Endothelial cell of umbilical vein (primary cell): ENCODE data around the gene ZNF207. TPM values are rescaled to one million over a fixed set of nuclear protein-coding genes. Genes with fewer than 3 reads are reported as not detected.

ENCODE experiments used
- BruUV-seq: library from RNA; stranded (reverse); fragments of 400-500 nt; replicated peaks from 2 replicates; lab custom pipeline; 2021; lab: Mats Ljungman, UMichigan
- CTCF ChIA-PET: fragments of 300-600, 350-600 bp; sonication (Branson Sonifier 250); formaldehyde crosslinking; loops from one replicate; lab custom pipeline; 2021; ENCODE audit warnings: antibody characterized with exemption, inconsistent platforms; lab: Charles Lee
- POLR2A ChIA-PET: fragments of 300-600, 350-600 bp; sonication (Branson Sonifier 250); formaldehyde crosslinking; loops from one replicate; lab custom pipeline; 2021; ENCODE audit warnings: antibody characterized with exemption, inconsistent platforms; lab: Charles Lee
- DNase-seq: peaks from one replicate; pipeline ENCODE4 v3.0.0-alpha.2; 2011; ENCODE audit warnings: low read depth, low spot score
- FAIRE-seq: peaks from 2 replicates; lab custom pipeline; 2011; peaks lifted over from hg19 to GRCh38; lab: Jason Lieb, UNC
- H2AFZ ChIP-seq: 2 replicates; pipeline ENCODE4 v1.6.0; 2012; ENCODE audit warnings: low read depth, low read length, control low read depth, inconsistent platforms
- H3K27ac ChIP-seq: 2 replicates; pipeline ENCODE4 v1.5.1; 2011; ENCODE audit warnings: low read depth, mild to moderate bottlenecking, control low read depth, low read length, moderate library complexity; ENCODE audit not compliant: insufficient read depth
- H3K27me3 ChIP-seq, 2 experiments: 2 replicates each; pipeline versions ENCODE4 v1.6.0 to v1.6.1; 2011; ENCODE audit warnings: low read length in 2 of 2, mixed read lengths in 1 of 2; ENCODE audit not compliant: control insufficient read depth in 2 of 2, insufficient read depth in 2 of 2
- H3K36me3 ChIP-seq, 2 experiments: 2 replicates in 1 of 2; 3 replicates in 1 of 2; pipeline ENCODE4 v1.5.1; 2011; ENCODE audit warnings: low read length in 2 of 2, mild to moderate bottlenecking in 1 of 2, moderate library complexity in 1 of 2; ENCODE audit not compliant: control insufficient read depth in 2 of 2, insufficient read depth in 2 of 2; ENCODE audit errors: extremely low read depth in 1 of 2
- H3K4me1 ChIP-seq: 3 replicates; pipeline ENCODE4 v1.5.1; 2011; ENCODE audit warnings: mild to moderate bottlenecking, low read length; ENCODE audit not compliant: control insufficient read depth, insufficient read depth; ENCODE audit errors: extremely low read depth
- H3K4me2 ChIP-seq: 2 replicates; pipeline ENCODE4 v1.6.1; 2011; ENCODE audit warnings: low read length, control low read depth, mixed read lengths; ENCODE audit not compliant: insufficient read depth
- H3K4me3 ChIP-seq, 3 experiments: fragments of 200-600 bp in 1 of 3; sonication (generic), shearing (Covaris generic) in 1 of 3; replicated peaks in 1 of 3; 2 replicates each; pipeline ENCODE4 v1.5.1; 2011 to 2016; ENCODE audit warnings: control low read depth in 3 of 3, low read length in 3 of 3, mild to moderate bottlenecking in 2 of 3, inconsistent platforms in 1 of 3, low read depth in 1 of 3, moderate library complexity in 1 of 3; ENCODE audit not compliant: insufficient read depth in 1 of 3
- H3K79me2 ChIP-seq: 2 replicates; pipeline ENCODE4 v1.6.0; 2012; ENCODE audit warnings: low read length, inconsistent platforms; ENCODE audit not compliant: control insufficient read depth, insufficient read depth
- H3K9ac ChIP-seq: replicated peaks from 2 replicates; pipeline ENCODE3; 2011; ENCODE audit warnings: low read length, control low read depth; ENCODE audit not compliant: insufficient read depth; ENCODE audit errors: extremely low read depth
- H3K9me1 ChIP-seq: replicated peaks from 3 replicates; pipeline ENCODE4 v1.6.0; 2011; ENCODE audit warnings: mild to moderate bottlenecking, low read length; ENCODE audit not compliant: control insufficient read depth, insufficient read depth; ENCODE audit errors: extremely low read depth
- H3K9me3 ChIP-seq: replicated peaks from 2 replicates; pipeline ENCODE4 v1.5.1; 2012; ENCODE audit warnings: low read length, inconsistent platforms; ENCODE audit not compliant: control insufficient read depth, insufficient read depth
- H4K20me1 ChIP-seq: replicated peaks from 2 replicates; pipeline ENCODE3; 2011; ENCODE audit warnings: mild to moderate bottlenecking, low read length; ENCODE audit not compliant: control insufficient read depth, insufficient read depth; ENCODE audit errors: extremely low read depth
- CTCF ChIP-seq, 2 donors: IDR thresholded peaks; 1 replicate in 1 of 2; 2 replicates in 1 of 2; pipeline ENCODE4 v1.5.1; 2011; ENCODE audit warnings: low read length in 2 of 2, mild to moderate bottlenecking in 2 of 2, moderate library complexity in 2 of 2, control low read depth in 1 of 2, inconsistent platforms in 1 of 2, low read depth in 1 of 2; ENCODE audit not compliant: insufficient read depth in 1 of 2; ENCODE audit errors: extremely low read depth in 1 of 2
- EZH2 ChIP-seq: IDR thresholded peaks from 2 replicates; pipeline ENCODE4 v1.6.1; 2012; ENCODE audit warnings: borderline replicate concordance, low read depth, mild to moderate bottlenecking, moderate library complexity, low read length, inconsistent platforms; ENCODE audit not compliant: severe bottlenecking
- FOS ChIP-seq: IDR thresholded peaks from 2 replicates; pipeline ENCODE4 v1.6.1; 2011; ENCODE audit warnings: mild to moderate bottlenecking, low read length, moderate library complexity, borderline replicate concordance; ENCODE audit not compliant: insufficient read depth
- JUN ChIP-seq: IDR thresholded peaks from 2 replicates; pipeline ENCODE4 v1.6.1; 2011; ENCODE audit warnings: borderline replicate concordance, low read depth; ENCODE audit not compliant: insufficient read length, insufficient read depth
- MYC ChIP-seq: IDR thresholded peaks from one replicate; pipeline ENCODE4 v1.6.1; 2011; ENCODE audit warnings: mild to moderate bottlenecking, low read depth, low read length
- POLR2A ChIP-seq: IDR thresholded peaks from 2 replicates; pipeline ENCODE4 v1.6.1; 2012; ENCODE audit warnings: low read depth, mild to moderate bottlenecking, control low read depth, low read length
- POLR2AphosphoS5 ChIP-seq: IDR thresholded peaks from 2 replicates; pipeline ENCODE4 v1.6.1; 2012; ENCODE audit warnings: low read depth, mild to moderate bottlenecking, control low read depth, low read length, moderate library complexity; ENCODE audit not compliant: insufficient read depth
- dilution Hi-C: fragments of 300-500 bp; cut with MboI; formaldehyde crosslinking; loops from one replicate; pipeline ENCODE4 v1.15.0; 2019; ENCODE audit warnings: low sequenced_read_pairs; ENCODE audit not compliant: extremely low pct_ligation_motif_present
- intact Hi-C: fragments of 100-400 bp; cut with micrococcal nuclease; formaldehyde crosslinking; loops from one replicate; pipeline ENCODE4 v1.10.0; 2022
- polyA plus RNA-seq, 4 experiments: library from polyadenylated mRNA; depleted of rRNA in 3 of 4; stranded (reverse) in 3 of 4; unstranded in 1 of 4; fragments of >200 nt; gene quantifications; 2 replicates each; pipeline versions ENCODE4 v1.2.1 to v1.2.3, GENCODE V29; 2011 to 2012; ENCODE audit warnings: missing spikeins in 1 of 4
- total RNA-seq: library from RNA; stranded (reverse); gene quantifications from 2 replicates; pipeline ENCODE4 v1.2.3, GENCODE V29; 2021
- TF ChIP-seq, protein P1 (sequence below): IDR thresholded peaks from 2 replicates; pipeline ENCODE4 v1.6.1; 2011; ENCODE audit not compliant: insufficient read depth, insufficient read length

ZNF207 gene
- total and polyA plus RNA-seq, 2 donors (not counting 3 experiments of a cell fraction or from before 2014, with no cell fraction given) = 206 to 231 TPM

GRCh38 chr17:32357615-32358014, 7.7 kb downstream of the ZNF207 start:
- Histone ChIP-seq H3K9ac (no peak overlapping the region), H3K4me3 (no peak overlapping the region), H2AFZ (no peak overlapping the region), H3K79me2 (peaks cover 93% of the 10 kb centered on the region), H3K4me2 (no peak overlapping the region), H3K27ac (no peak overlapping the region), H3K9me3 (no peaks in the 10 kb centered on the region), H3K9me1 (no peaks in the 10 kb centered on the region), H3K36me3 (peaks cover 30 to 41% of the 10 kb centered on the region in 2 experiments), H3K27me3 (no peaks in the 10 kb centered on the region), H4K20me1 (peaks cover 28% of the 10 kb centered on the region), H3K4me1 (peaks cover 22% of the 10 kb centered on the region)
- dilution Hi-C loops (no loop called here), intact Hi-C loops (no loop called here)
- FAIRE-seq = no peak
- DNase-seq = no peak
- ChIA-PET POLR2A (no interaction called here), CTCF (no interaction called here)
- BruUV-seq = no TSS peak
- TF ChIP-seq POLR2AphosphoS5 (no peak), EZH2 (no peak), JUN (no peak), MYC (no peak)

- DNase-seq = no peak
- Histone ChIP-seq H3K79me2 (peaks cover 79% of the 10 kb centered on the region), H4K20me1 (peaks cover 23% of the 10 kb centered on the region), H3K4me2 (no peak overlapping the region), H3K27me3 (no peaks in the 10 kb centered on the region), H3K9me3 (no peaks in the 10 kb centered on the region), H3K9ac (no peak overlapping the region), H2AFZ (no peak overlapping the region), H3K4me3 (no peak overlapping the region), H3K27ac (no peak overlapping the region), H3K9me1 (no peaks in the 10 kb centered on the region), H3K4me1 (no peaks in the 10 kb centered on the region), H3K36me3 (peaks cover 34 to 49% of the 10 kb centered on the region in 2 experiments)
- intact Hi-C loops = no loop called here
- ChIA-PET CTCF (interaction anchor here (1.0 kb wide), 1 partner anchor 16 kb away, joined by 3 read pairs; no protein-coding TSS in a partner anchor), POLR2A (no interaction called here)
- TSS peak; percentile 1 for BruUV-seq
- no peak for FAIRE-seq
- dilution Hi-C loops = no loop called here
- TF ChIP-seq CTCF (IDR thresholded peaks at IDR 0.05; ENCODE audit: extremely low read depth in 1 of 2, insufficient read depth in 1 of 2, low read depth in 1 of 2, low read length in 2 of 2) (no peak), FOS (no peak), POLR2A (no peak), JUN (no peak)
- TF ChIP-seq, protein P1, sequence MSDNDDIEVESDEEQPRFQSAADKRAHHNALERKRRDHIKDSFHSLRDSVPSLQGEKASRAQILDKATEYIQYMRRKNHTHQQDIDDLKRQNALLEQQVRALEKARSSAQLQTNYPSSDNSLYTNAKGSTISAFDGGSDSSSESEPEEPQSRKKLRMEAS = no peak
Measured at GRCh38 chr17:32361270-32361669, 11.3 kb downstream of the ZNF207 start.
